IMR-90 (cell line): ENCODE data around the gene CP. TPM values are rescaled to one million over a fixed set of nuclear protein-coding genes. Genes with fewer than 3 reads are reported as not detected.

Source experiments
- ATAC-seq: fragments of 200-7000 bp; cut with Tn5 transposase; 2 replicates; pipeline ENCODE4 v1.9.1; 2020; ENCODE audit warnings: low read depth, mild to moderate bottlenecking, moderate library complexity
- BruUV-seq: library from RNA; stranded (reverse); fragments of 400-500 nt; replicated peaks from 2 replicates; lab custom pipeline; 2021; lab: Mats Ljungman, UMichigan
- CTCF ChIA-PET: fragments of 300-600 bp; formaldehyde crosslinking; extraction: SDS; loops from one replicate; lab custom pipeline; 2021; ENCODE audit warnings: antibody characterized with exemption; lab: Yijun Ruan, JAX
- POLR2A ChIA-PET: fragments of 300-600 bp; sonication (Branson Sonifier 250); formaldehyde crosslinking; loops from one replicate; lab custom pipeline; 2022; ENCODE audit warnings: antibody characterized with exemption; ENCODE audit not compliant: unreplicated experiment; lab: Charles Lee
- DNase-seq: peaks from one replicate; pipeline ENCODE4 v3.0.0; 2013
- H2AFZ ChIP-seq: replicated peaks from 2 replicates; pipeline ENCODE3; 2013; ENCODE audit warnings: low read length, mild to moderate bottlenecking; ENCODE audit not compliant: poor library complexity
- H2AK5ac ChIP-seq: 2 replicates; pipeline ENCODE4 v1.6.1; 2013; ENCODE audit warnings: low read depth, low read length, inconsistent platforms
- H2AK9ac ChIP-seq: replicated peaks from 2 replicates; pipeline ENCODE3; 2013; ENCODE audit warnings: mild to moderate bottlenecking, low read depth, low read length, moderate library complexity; ENCODE audit not compliant: poor library complexity
- H2BK120ac ChIP-seq: 2 replicates; pipeline ENCODE4 v1.6.1; 2013; ENCODE audit warnings: low read depth, low read length, inconsistent platforms
- H2BK15ac ChIP-seq: 3 replicates; pipeline ENCODE4 v1.6.1; 2013; ENCODE audit warnings: low read depth, low read length, inconsistent platforms
- H2BK20ac ChIP-seq: 2 replicates; pipeline ENCODE4 v1.6.1; 2013; ENCODE audit warnings: low read depth, mild to moderate bottlenecking, inconsistent platforms, low read length, moderate library complexity
- H2BK5ac ChIP-seq: 2 replicates; pipeline ENCODE4 v1.6.1; 2013; ENCODE audit warnings: mild to moderate bottlenecking, low read depth, low read length, inconsistent platforms; ENCODE audit not compliant: poor library complexity, severe bottlenecking
- H3K14ac ChIP-seq: replicated peaks from 2 replicates; pipeline ENCODE4 v1.6.1; 2013; ENCODE audit warnings: low read depth, low read length, inconsistent platforms
- H3K18ac ChIP-seq: 2 replicates; pipeline ENCODE4 v1.6.1; 2013; ENCODE audit warnings: low read depth, low read length, control low read depth
- H3K23ac ChIP-seq: 2 replicates; pipeline ENCODE4 v1.6.1; 2013; ENCODE audit warnings: low read depth, low read length, inconsistent platforms
- H3K27ac ChIP-seq: 2 replicates; pipeline ENCODE4 v1.5.1; 2013; ENCODE audit warnings: mild to moderate bottlenecking, control low read depth, low read length; ENCODE audit not compliant: insufficient read depth
- H3K27me3 ChIP-seq: 2 replicates; pipeline ENCODE4 v1.6.1; 2013; ENCODE audit warnings: low read length; ENCODE audit not compliant: control insufficient read depth, insufficient read depth
- H3K36me3 ChIP-seq: 2 replicates; pipeline ENCODE4 v1.6.1; 2013; ENCODE audit warnings: low read length, mixed read lengths; ENCODE audit not compliant: control insufficient read depth, insufficient read depth
- H3K4ac ChIP-seq: 2 replicates; pipeline ENCODE4 v1.6.1; 2013; ENCODE audit warnings: low read depth, low read length, inconsistent platforms
- H3K4me1 ChIP-seq: 2 replicates; pipeline ENCODE4 v1.6.1; 2013; ENCODE audit warnings: low read length, mixed read lengths; ENCODE audit not compliant: control insufficient read depth, insufficient read depth
- H3K4me2 ChIP-seq: 2 replicates; pipeline ENCODE4 v1.6.1; 2013; ENCODE audit warnings: low read depth, mild to moderate bottlenecking, control low read depth, low read length, moderate library complexity
- H3K4me3 ChIP-seq: 2 replicates; pipeline ENCODE4 v1.5.1; 2013; ENCODE audit warnings: low read depth, mild to moderate bottlenecking, control low read depth, low read length, moderate library complexity; ENCODE audit not compliant: insufficient read depth
- H3K56ac ChIP-seq: 2 replicates; pipeline ENCODE4 v1.6.1; 2013; ENCODE audit warnings: low read length, inconsistent platforms; ENCODE audit not compliant: insufficient read depth; ENCODE audit errors: extremely low read depth
- H3K79me1 ChIP-seq, 2 experiments: 2 replicates each; pipeline ENCODE4 v1.6.1; 2013; ENCODE audit warnings: low read length in 2 of 2, inconsistent platforms in 1 of 2, low read depth in 1 of 2
- H3K9ac ChIP-seq: 2 replicates; pipeline ENCODE4 v1.6.1; 2013; ENCODE audit warnings: low read depth, low read length, control low read depth
- H3K9me1 ChIP-seq: 2 replicates; pipeline ENCODE4 v1.6.1; 2013; ENCODE audit warnings: low read length, inconsistent platforms; ENCODE audit not compliant: insufficient read depth
- H3K9me3 ChIP-seq: 2 replicates; pipeline ENCODE4 v1.6.1; 2013; ENCODE audit warnings: low read length; ENCODE audit not compliant: control insufficient read depth, insufficient read depth
- H4K20me1 ChIP-seq: 2 replicates; pipeline ENCODE4 v1.6.1; 2013; ENCODE audit warnings: low read length, inconsistent platforms; ENCODE audit not compliant: insufficient read depth
- H4K5ac ChIP-seq: 2 replicates; pipeline ENCODE4 v1.6.1; 2013; ENCODE audit warnings: mild to moderate bottlenecking, low read depth, low read length, control low read depth
- H4K8ac ChIP-seq, 2 experiments: 2 replicates each; pipeline ENCODE4 v1.6.1; 2013; ENCODE audit warnings: low read depth in 2 of 2, low read length in 2 of 2, control low read depth in 1 of 2, inconsistent platforms in 1 of 2
- H4K91ac ChIP-seq: 2 replicates; pipeline ENCODE4 v1.6.1; 2013; ENCODE audit warnings: low read depth, low read length, inconsistent platforms; ENCODE audit not compliant: insufficient read depth
- BHLHE40 ChIP-seq: fragments of 150-350 bp; IDR thresholded peaks from 2 replicates; pipeline ENCODE4 v1.6.1; 2016; ENCODE audit warnings: mild to moderate bottlenecking, low read depth, low read length
- CHD1 ChIP-seq: IDR thresholded peaks from 2 replicates; pipeline ENCODE4 v1.6.1; 2012; ENCODE audit warnings: low read depth, low read length, improper control_type of control experiment
- FOS ChIP-seq: fragments of 150-350 bp; IDR thresholded peaks from 2 replicates; pipeline ENCODE4 v1.6.1; 2016; ENCODE audit warnings: low read depth, low read length
- NFE2L2 ChIP-seq: fragments of 150-350 bp; IDR thresholded peaks from 2 replicates; pipeline ENCODE4 v1.6.1; 2016; ENCODE audit warnings: low read depth, mild to moderate bottlenecking, low read length
- POLR2A ChIP-seq: IDR thresholded peaks from 2 replicates; pipeline ENCODE4 v1.6.1; 2012; ENCODE audit warnings: mild to moderate bottlenecking, low read depth, low read length
- RAD21 ChIP-seq: IDR thresholded peaks from 2 replicates; pipeline ENCODE4 v1.6.1; 2012; ENCODE audit warnings: low read length, improper control_type of control experiment
- RCOR1 ChIP-seq: IDR thresholded peaks from 2 replicates; pipeline ENCODE4 v1.6.1; 2012; ENCODE audit warnings: mild to moderate bottlenecking, low read length, improper control_type of control experiment; ENCODE audit not compliant: insufficient replicate concordance
- WGBS, 2 experiments: methylation state at CpG; one replicate each; pipeline versions ENCODE4 v1.1.5 to v1.1.7; 2013; ENCODE audit warnings: missing lambda C conversion rate in 2 of 2; ENCODE audit not compliant: insufficient read length in 1 of 2; ENCODE audit errors: extremely low coverage in 2 of 2; 5-methylcytosine and 5-hydroxymethylcytosine counted together
- dilution Hi-C: fragments of 300-500 bp; cut with HindIII; formaldehyde crosslinking; loops from one replicate; pipeline ENCODE4 v1.14.3; 2018; ENCODE audit warnings: low sequenced_read_pairs; ENCODE audit not compliant: unreplicated experiment
- in situ Hi-C: fragments of 300-500 bp; cut with MboI; formaldehyde crosslinking; loops from 3 replicates; pipeline ENCODE4 v1.14.3; 2019; ENCODE audit warnings: low sequenced_read_pairs, inconsistent platforms, mixed read lengths
- intact Hi-C: fragments of 100-400 bp; cut with micrococcal nuclease; formaldehyde crosslinking; loops from 2 replicates; pipeline ENCODE4 v1.10.0; 2022
- polyA plus RNA-seq, 3 experiments: library from polyadenylated mRNA; depleted of rRNA; stranded (reverse); fragments of >200 nt; gene quantifications; 2 replicates each; pipeline ENCODE4 v1.2.3, GENCODE V29; 2012; ENCODE audit warnings: low replicate concordance in 1 of 3
- total RNA-seq: library from RNA; depleted of rRNA; stranded (reverse); fragments of >200 nt; gene quantifications from 2 replicates; pipeline ENCODE4 v1.2.3, GENCODE V29; 2012
- TF ChIP-seq, protein P1 (sequence below): fragments of 150-350 bp; IDR thresholded peaks from 2 replicates; pipeline ENCODE4 v1.6.1; 2017; ENCODE audit warnings: mild to moderate bottlenecking, antibody characterized with exemption, low read length, low read depth
- TF ChIP-seq, protein P2 (sequence below): conservative IDR thresholded peaks from 2 replicates; pipeline ENCODE4 v1.5.1; 2012; ENCODE audit warnings: mild to moderate bottlenecking, low read depth, low read length, improper control_type of control experiment

Gene CP
- total and polyA plus RNA-seq, 2 of the 4 experiments (the other 2 are of a cell fraction): not detected

DNA sequence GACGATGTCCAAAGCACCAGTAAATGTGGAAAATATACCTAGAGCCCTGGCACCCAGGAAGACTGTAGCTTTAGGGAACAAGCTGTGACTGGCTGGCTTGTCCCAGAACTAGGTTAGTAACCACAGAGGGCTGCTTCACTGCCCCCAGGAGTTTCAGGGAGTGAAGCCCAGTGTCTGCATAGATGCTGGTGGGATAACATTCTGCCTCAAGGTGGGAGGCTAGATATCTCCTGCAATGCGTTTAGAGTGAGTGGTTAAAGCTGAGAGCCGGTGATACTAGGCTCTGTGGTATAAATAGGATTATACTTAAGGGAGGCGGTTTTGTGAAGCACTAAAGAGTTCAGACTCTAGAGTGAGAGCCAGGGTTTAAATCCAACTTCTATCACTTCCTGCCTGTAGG, 11.7 kb upstream of the CP start:
- Histone ChIP-seq H2AFZ (no peak overlapping the region), H3K23ac (no peak overlapping the region), H2BK5ac (no peak overlapping the region), H3K4me1 (no peaks in the 10 kb centered on the region), H4K5ac (no peak overlapping the region), H3K56ac (no peak overlapping the region), H3K9me3 (no peaks in the 10 kb centered on the region), H2AK9ac (no peak overlapping the region), H3K4me2 (no peak overlapping the region), H3K4ac (no peak overlapping the region), H3K14ac (no peak overlapping the region), H3K9me1 (no peaks in the 10 kb centered on the region), H4K20me1 (no peaks in the 10 kb centered on the region), H2AK5ac (no peak overlapping the region), H3K36me3 (no peaks in the 10 kb centered on the region), H3K18ac (no peak overlapping the region), H3K79me1 (no peaks in the 10 kb centered on the region), H2BK120ac (no peak overlapping the region), H3K9ac (no peak overlapping the region), H3K27ac (no peak overlapping the region), H3K27me3 (no peaks in the 10 kb centered on the region), H4K91ac (no peak overlapping the region), H3K4me3 (no peak overlapping the region), H2BK15ac (no peak overlapping the region), H2BK20ac (no peak overlapping the region), H4K8ac (no peak overlapping the region)
- in situ Hi-C loops: no loop called here
- ATAC-seq (no peak), DNase-seq (no peak)
- intact Hi-C loops: no loop called here
- dilution Hi-C loops: no loop called here
- ChIA-PET POLR2A (no interaction called here), CTCF (interaction anchor here (0.6 kb wide), 1 partner anchor 822 kb away, joined by 4 read pairs; no protein-coding TSS in a partner anchor)
- BruUV-seq: no TSS peak
- TF ChIP-seq, protein P1, sequence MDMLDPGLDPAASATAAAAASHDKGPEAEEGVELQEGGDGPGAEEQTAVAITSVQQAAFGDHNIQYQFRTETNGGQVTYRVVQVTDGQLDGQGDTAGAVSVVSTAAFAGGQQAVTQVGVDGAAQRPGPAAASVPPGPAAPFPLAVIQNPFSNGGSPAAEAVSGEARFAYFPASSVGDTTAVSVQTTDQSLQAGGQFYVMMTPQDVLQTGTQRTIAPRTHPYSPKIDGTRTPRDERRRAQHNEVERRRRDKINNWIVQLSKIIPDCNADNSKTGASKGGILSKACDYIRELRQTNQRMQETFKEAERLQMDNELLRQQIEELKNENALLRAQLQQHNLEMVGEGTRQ: no peak
- no peak for TF ChIP-seq FOS
- TF ChIP-seq CHD1: no peak
- TF ChIP-seq RCOR1: no peak
- TF ChIP-seq POLR2A: no peak
- TF ChIP-seq, protein P2, sequence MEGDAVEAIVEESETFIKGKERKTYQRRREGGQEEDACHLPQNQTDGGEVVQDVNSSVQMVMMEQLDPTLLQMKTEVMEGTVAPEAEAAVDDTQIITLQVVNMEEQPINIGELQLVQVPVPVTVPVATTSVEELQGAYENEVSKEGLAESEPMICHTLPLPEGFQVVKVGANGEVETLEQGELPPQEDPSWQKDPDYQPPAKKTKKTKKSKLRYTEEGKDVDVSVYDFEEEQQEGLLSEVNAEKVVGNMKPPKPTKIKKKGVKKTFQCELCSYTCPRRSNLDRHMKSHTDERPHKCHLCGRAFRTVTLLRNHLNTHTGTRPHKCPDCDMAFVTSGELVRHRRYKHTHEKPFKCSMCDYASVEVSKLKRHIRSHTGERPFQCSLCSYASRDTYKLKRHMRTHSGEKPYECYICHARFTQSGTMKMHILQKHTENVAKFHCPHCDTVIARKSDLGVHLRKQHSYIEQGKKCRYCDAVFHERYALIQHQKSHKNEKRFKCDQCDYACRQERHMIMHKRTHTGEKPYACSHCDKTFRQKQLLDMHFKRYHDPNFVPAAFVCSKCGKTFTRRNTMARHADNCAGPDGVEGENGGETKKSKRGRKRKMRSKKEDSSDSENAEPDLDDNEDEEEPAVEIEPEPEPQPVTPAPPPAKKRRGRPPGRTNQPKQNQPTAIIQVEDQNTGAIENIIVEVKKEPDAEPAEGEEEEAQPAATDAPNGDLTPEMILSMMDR: no peak
- no peak for TF ChIP-seq RAD21
- TF ChIP-seq NFE2L2: no peak
- TF ChIP-seq BHLHE40: no peak
- WGBS, 2 experiments: 92% methylated on average over 2 of the region's 4 CpGs; no CpG with 5 or more reads in 1 of the 2 experiments
